ENCODE measurements around the gene MRPS34.

The MRPS34 gene

GRCh38 chr16:1723450-1724147 is 49.3 kb downstream of the MRPS34 start:
- peak; percentile 49 for DNase-seq

Measured in activated CD4-positive, alpha-beta T cell treated with anti-CD3 and anti-CD28 coated beads, Interleukin-2, Interleukin-6, amounts not matched to agents 100 ng/mL and 50 ng/mL, durations not matched to agents 16 hours and 8 hours (primary cell).